Aorta (tissue), 5 donors: ENCODE results near the gene ZFYVE26. TPM values are rescaled to one million over a fixed set of nuclear protein-coding genes. Genes with fewer than 3 reads are reported as not detected.

Source experiments
- ATAC-seq: fragments of 200-7000 bp; cut with Tn5 transposase; one replicate; pipeline ENCODE4 v1.9.1; 2022; ENCODE audit warnings: moderate library complexity; ENCODE audit not compliant: low FRiP score
- DNase-seq, 2 donors: peaks; one replicate each; pipeline ENCODE4 v3.0.0-alpha.2; 2020
- H3K27ac ChIP-seq, 2 donors: one replicate each; pipeline ENCODE4 v1.5.1; 2013; ENCODE audit warnings: low read length in 2 of 2, mild to moderate bottlenecking in 2 of 2, moderate library complexity in 2 of 2, control low read depth in 1 of 2, inconsistent platforms in 1 of 2, low read depth in 1 of 2
- H3K27me3 ChIP-seq, 2 donors: one replicate each; pipeline ENCODE4 v1.6.1; 2013; ENCODE audit warnings: control low read depth in 1 of 2, low read length in 1 of 2, mild to moderate bottlenecking in 1 of 2, moderate library complexity in 1 of 2; ENCODE audit not compliant: insufficient read depth in 2 of 2, control insufficient read depth in 1 of 2
- H3K36me3 ChIP-seq, 2 donors: one replicate each; pipeline ENCODE4 v1.6.1; 2013; ENCODE audit warnings: control low read depth in 1 of 2, low read length in 1 of 2, mild to moderate bottlenecking in 1 of 2; ENCODE audit not compliant: insufficient read depth in 2 of 2, control insufficient read depth in 1 of 2
- H3K4me1 ChIP-seq, 2 donors: one replicate each; pipeline ENCODE4 v1.6.1; 2013; ENCODE audit warnings: low read length in 2 of 2, control low read depth in 1 of 2, mild to moderate bottlenecking in 1 of 2, moderate library complexity in 1 of 2; ENCODE audit not compliant: insufficient read depth in 2 of 2, control insufficient read depth in 1 of 2
- H3K4me3 ChIP-seq, 2 donors: one replicate each; pipeline ENCODE4 v1.5.1; 2013; ENCODE audit warnings: low read length in 2 of 2, control low read depth in 1 of 2, mild to moderate bottlenecking in 1 of 2
- H3K9me3 ChIP-seq: one replicate; pipeline ENCODE4 v1.6.1; 2013; ENCODE audit warnings: mild to moderate bottlenecking, low read length; ENCODE audit not compliant: control insufficient read depth
- WGBS, 2 donors: extraction: QIAGEN DNeasy Blood & Tissue Kit; methylation state at CpG; one replicate each; pipeline ENCODE4 v1.1.7; 2013; 5-methylcytosine and 5-hydroxymethylcytosine counted together
- intact Hi-C, 2 donors: fragments of 100-400 bp; cut with DNase I; formaldehyde crosslinking; loops; one replicate each; pipeline versions ENCODE4 v1.14.2 to v1.15.0; 2022
- polyA plus RNA-seq, 2 donors: library from polyadenylated mRNA; stranded (reverse); fragments of 200-250 nt; gene quantifications; one replicate each; pipeline ENCODE4 v1.2.3, GENCODE V29; 2013
- total RNA-seq, 2 donors: library from RNA; stranded (reverse); fragmentation: NEBNext Ultra II Directional; extraction: Animal tissue kit (Norgen Biotek cat#: 25700); gene quantifications; one replicate each; pipeline ENCODE4 v1.2.1, GENCODE V29; 2021
- donor health status: healthy with polysubstance abuse.
- donor health status: Bipolar disorder and iron deficiency.
- donor health status: DM: no; HTN: no; CAD: no.
- donor health status: DM: no; HTN: no; CAD: no.
- donor health status: DM: yes; HTN: yes; CAD: no.

ZFYVE26 gene
- total and polyA plus RNA-seq, 4 donors = 5.9 to 34.9 (median 14.1) TPM

- ATAC-seq = no peak
- H3K36me3 ChIP-seq = no peaks in the 10 kb centered on the region
- intact Hi-C loops = no loop called here
- no peak overlapping the region for H3K4me3 ChIP-seq
- 84 to 90% methylated on average over 9 of the region's 9 CpGs for WGBS, 2 donors
- H3K9me3 ChIP-seq = peaks cover 2% of the 10 kb centered on the region
- no peak overlapping the region for H3K27ac ChIP-seq
- no peaks in the 10 kb centered on the region for H3K27me3 ChIP-seq
- no peak for DNase-seq
- H3K4me1 ChIP-seq = no peaks in the 10 kb centered on the region
These were observed 33.9 kb upstream of the ZFYVE26 start for GRCh38 chr14:67850066-67850830.

GRCh38 chr14:67846029-67846610, 29.7 kb upstream of the ZFYVE26 start:
- Histone ChIP-seq H3K9me3 (peaks cover 2% of the 10 kb centered on the region), H3K36me3 (no peaks in the 10 kb centered on the region), H3K27me3 (no peaks in the 10 kb centered on the region), H3K27ac (no peak overlapping the region), H3K4me3 (no peak overlapping the region), H3K4me1 (no peaks in the 10 kb centered on the region)
- ATAC-seq (no peak), DNase-seq (peak in 1 of 2 donors; percentile 52)
- intact Hi-C loops = loop anchor here in 1 of 2 donors (10.0 kb wide), 1 partner anchor 979 kb away; no protein-coding TSS in a partner anchor
- 91 to 95% methylated on average over 17 of the region's 17 CpGs for WGBS, 2 donors

GRCh38 chr14:67837011-67837624, 20.7 kb upstream of the ZFYVE26 start:
- WGBS, 2 donors = 23% methylated on average over 2 of the region's 2 CpGs
- no peak for ATAC-seq

GRCh38 chr14:67835596-67835995, 19.2 kb upstream of the ZFYVE26 start:
- no peak for ATAC-seq
- Histone ChIP-seq H3K4me3 (no peak overlapping the region), H3K4me1 (no peaks in the 10 kb centered on the region), H3K27me3 (no peaks in the 10 kb centered on the region), H3K36me3 (no peaks in the 10 kb centered on the region), H3K9me3 (no peaks in the 10 kb centered on the region), H3K27ac (no peak overlapping the region)
- no peak for DNase-seq
- intact Hi-C loops = loop anchor here in 1 of 2 donors (10.0 kb wide), 1 partner anchor 989 kb away; no protein-coding TSS in a partner anchor

More at GRCh38 chr14:67837011-67837624, 20.7 kb upstream of the ZFYVE26 start:
- no peak for DNase-seq
- Histone ChIP-seq H3K27me3 (no peaks in the 10 kb centered on the region), H3K27ac (no peak overlapping the region), H3K4me3 (no peak overlapping the region), H3K9me3 (no peaks in the 10 kb centered on the region), H3K36me3 (no peaks in the 10 kb centered on the region), H3K4me1 (no peaks in the 10 kb centered on the region)
- intact Hi-C loops = loop anchor here in 1 of 2 donors (10.0 kb wide), 1 partner anchor 988 kb away; no protein-coding TSS in a partner anchor

GRCh38 chr14:67833403-67833802, 17.0 kb upstream of the ZFYVE26 start:
- intact Hi-C loops = loop anchor here in 1 of 2 donors (10.0 kb wide), 1 partner anchor 991 kb away; no protein-coding TSS in a partner anchor
- ATAC-seq (no peak), DNase-seq (no peak)
- Histone ChIP-seq H3K9me3 (no peaks in the 10 kb centered on the region), H3K4me1 (no peaks in the 10 kb centered on the region), H3K27me3 (no peaks in the 10 kb centered on the region), H3K4me3 (no peak overlapping the region), H3K36me3 (no peaks in the 10 kb centered on the region), H3K27ac (no peak overlapping the region)
- WGBS, 2 donors = 90 to 91% methylated on average over 1 of the region's 1 CpG

- WGBS, 2 donors = 90 to 91% methylated on average over 8 of the region's 8 CpGs
- Histone ChIP-seq H3K4me3 (no peak overlapping the region), H3K36me3 (no peaks in the 10 kb centered on the region), H3K27me3 (no peaks in the 10 kb centered on the region), H3K27ac (no peak overlapping the region), H3K9me3 (no peaks in the 10 kb centered on the region), H3K4me1 (no peaks in the 10 kb centered on the region)
- intact Hi-C loops = loop anchor here in 1 of 2 donors (10.0 kb wide), 1 partner anchor 994 kb away; no protein-coding TSS in a partner anchor
- ATAC-seq (no peak), DNase-seq (no peak)
These were observed 14.7 kb upstream of the ZFYVE26 start for GRCh38 chr14:67831113-67831512.

GRCh38 chr14:67821121-67821520, 4.7 kb upstream of the ZFYVE26 start:
- no peaks in the 10 kb centered on the region for H3K4me1 ChIP-seq
- ATAC-seq (no peak), DNase-seq (no peak)
- no peaks in the 10 kb centered on the region for H3K9me3 ChIP-seq
- no peaks in the 10 kb centered on the region for H3K27me3 ChIP-seq
- H3K36me3 ChIP-seq = no peaks in the 10 kb centered on the region
- intact Hi-C loops = no loop called here
- H3K27ac ChIP-seq = no peak overlapping the region
- no peak overlapping the region for H3K4me3 ChIP-seq

- DNase-seq (no peak), ATAC-seq (no peak)
- intact Hi-C loops = no loop called here
- Histone ChIP-seq H3K9me3 (no peaks in the 10 kb centered on the region), H3K27me3 (no peaks in the 10 kb centered on the region), H3K4me3 (peak overlapping the region; percentile 79 to 80), H3K4me1 (no peaks in the 10 kb centered on the region), H3K27ac (no peak overlapping the region), H3K36me3 (no peaks in the 10 kb centered on the region)
- WGBS, 2 donors = 20 to 24% methylated on average over 13 of the region's 13 CpGs
These were observed 4.1 kb upstream of the ZFYVE26 start for GRCh38 chr14:67820428-67820971.
